ENCODE measurements around the gene GTF2IRD2.
A peak's percentile ranks its signal among the peaks of the same experiment; 100 is the strongest.
"Not testable (repeated sequence)": the region's sequence is repeated elsewhere in the genome, so short reads cannot be mapped to it uniquely, and the experiment has no call there.

GTF2IRD2 gene

DNA sequence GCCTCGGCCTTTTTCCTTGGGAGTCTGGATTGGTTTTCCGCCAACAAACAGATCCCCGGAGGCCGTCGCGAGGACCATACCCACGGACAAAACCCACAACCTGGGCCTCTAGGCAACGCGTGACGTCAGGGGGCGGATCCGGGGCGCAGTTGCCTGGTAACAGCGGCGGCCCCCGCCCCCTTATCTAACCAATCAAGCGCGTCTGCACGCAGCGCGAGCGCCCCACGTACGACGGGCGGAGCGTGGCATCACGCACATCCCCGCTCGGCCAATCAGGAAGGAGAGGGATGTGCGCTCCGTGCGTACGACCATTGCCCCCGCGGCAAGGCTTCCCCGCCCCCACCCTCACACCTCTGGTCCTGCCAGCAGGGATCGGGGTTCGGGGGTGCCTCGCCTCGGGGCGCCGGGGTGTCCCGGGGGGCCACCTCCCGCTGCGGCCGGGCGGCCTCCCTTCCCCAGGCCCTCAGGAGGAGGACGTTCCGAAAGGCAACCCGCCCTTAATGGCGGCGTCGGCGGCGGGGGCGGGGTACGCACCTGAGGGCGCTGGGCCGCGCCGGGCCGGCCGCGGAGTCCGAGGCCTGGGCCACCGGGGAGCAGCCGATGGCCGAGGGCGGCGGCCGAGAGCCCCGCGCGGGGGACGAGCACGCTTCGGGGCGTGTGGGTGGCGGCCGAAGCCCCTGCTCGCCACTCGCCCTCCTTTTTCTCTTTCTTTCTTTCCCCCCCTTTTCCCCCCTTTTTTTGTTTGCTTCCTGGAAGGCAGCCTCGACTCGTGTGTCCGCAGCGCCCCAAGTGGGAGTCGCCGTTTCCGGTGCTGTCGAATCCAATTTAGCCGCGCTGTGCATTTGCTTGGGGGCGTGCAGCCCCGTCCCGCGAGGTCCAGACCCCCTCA lies at the start of gene GTF2IRD2:
Gene GTF2IRD2, minus strand, starts transcription at position 773 of the 889 bp plus-strand sequence. CDS start 15,227 bp downstream, outside the sequence.
- DNase-seq, result peak; percentile 70

DNA sequence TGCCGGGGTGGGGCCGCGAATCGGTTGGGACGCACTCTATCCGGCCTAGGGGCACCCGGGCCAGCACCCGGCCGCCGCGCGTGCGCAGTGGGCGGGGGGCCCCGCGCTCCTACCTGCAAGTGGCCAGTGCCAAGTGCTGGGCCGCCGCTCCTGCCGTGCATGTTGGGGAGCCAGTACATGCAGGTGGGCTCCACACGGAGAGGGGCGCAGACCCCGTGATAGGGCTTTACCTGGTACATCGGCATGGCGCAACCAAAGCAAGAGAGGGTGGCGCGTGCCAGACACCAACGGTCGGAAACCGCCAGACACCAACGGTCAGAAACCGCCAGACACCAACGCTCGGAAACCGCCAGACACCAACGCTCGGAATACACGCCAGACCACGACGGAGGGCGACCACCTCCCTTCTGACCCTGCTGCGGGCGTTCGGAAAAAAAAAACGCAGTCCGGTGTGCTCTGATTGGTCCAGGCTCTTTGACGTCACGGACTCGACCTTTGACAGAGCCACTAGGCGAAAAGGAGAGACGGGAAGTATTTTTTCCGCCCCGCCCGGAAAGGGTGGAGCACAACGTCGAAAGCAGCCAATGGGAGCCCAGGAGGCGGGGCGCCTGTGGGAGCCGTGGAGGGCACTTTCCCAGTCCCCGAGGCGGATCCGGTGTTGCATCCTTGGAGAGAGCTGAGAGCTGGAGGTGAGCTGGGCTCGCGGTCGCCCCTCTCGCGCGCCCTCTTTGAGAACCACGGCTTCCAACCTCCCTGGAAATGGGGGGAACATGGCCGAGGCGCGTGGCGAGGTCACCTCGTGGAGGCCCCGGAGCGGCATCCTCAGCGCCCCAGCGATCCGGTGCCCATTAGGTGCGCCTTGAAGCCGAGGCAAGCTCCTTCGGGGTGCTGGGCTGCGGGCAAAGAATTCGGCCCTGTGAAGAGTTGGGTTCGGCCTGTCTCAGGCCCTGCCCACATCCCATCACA lies 39.0 kb upstream of the GTF2IRD2 start:
- DNase-seq, result peak; percentile 84

DNA sequence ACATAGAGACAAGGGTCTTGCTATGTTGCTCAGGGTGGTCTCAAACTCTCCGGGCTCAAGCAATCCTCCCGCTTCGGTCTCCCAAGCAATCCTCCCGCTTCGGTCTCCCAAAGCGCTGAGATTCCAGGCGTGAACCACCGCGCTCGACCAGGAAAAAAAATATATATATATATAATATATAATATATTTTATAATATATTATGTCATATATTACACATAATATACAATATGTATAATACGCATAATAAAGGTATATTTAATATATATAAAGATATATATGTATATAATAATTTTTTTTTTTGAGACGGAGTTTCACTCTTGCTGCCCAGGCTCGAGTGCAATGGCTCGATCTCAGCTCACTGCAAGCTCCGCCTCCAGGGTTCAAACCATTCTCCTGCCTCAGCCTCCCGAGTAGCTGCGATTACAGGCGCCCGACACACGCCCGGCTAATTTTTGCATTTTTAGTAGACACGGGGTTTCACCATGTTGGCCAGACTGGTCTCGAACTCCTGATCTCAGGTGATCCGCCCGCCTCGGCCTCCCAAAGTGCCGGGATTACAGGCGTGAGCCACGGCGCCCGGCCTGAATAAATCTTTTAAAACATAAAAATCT lies 38.2 kb upstream of the GTF2IRD2 start:
- DNase-seq, result not testable (repeated sequence)

DNA sequence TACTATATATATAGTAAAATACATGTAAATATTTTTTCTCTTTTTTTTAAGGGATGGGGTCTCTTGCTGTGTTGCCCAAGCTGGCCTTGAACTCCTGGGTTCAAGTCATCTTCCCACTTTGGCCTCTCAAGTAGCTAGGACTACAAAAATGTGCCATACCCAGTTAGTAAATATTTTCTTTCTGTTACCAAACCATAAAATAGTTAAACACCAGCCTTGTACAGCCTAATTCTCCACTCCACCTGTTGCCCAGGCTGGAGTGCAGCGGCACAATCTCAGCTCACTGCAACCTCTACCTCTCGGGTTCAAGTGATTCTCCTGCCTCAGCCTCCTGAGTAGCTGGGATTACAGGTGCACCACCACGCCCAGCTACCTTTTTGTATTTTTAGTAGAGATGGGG lies 33.9 kb upstream of the GTF2IRD2 start:
- DNase-seq, result not testable (repeated sequence)

DNA sequence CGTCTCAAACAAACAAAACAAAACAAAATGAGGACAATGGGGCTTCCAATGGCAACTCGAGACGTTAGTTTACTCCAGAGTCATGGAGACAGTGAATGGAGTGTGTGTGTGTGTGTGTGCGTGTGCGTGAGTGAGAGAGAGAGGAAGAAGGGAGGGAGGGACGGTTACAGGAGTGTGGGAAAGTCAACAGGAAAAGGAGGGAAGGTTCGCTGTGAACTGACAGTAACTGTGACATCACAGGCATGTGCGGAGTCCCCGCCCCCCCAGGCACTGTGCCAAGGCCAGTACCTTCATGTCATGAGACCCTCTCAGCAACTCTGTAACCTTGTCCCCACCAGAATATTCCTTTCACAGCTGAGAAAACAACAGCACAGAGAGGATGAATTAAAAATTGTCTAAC lies 30.7 kb upstream of the GTF2IRD2 start:
- DNase-seq, result not testable (repeated sequence)

DNA sequence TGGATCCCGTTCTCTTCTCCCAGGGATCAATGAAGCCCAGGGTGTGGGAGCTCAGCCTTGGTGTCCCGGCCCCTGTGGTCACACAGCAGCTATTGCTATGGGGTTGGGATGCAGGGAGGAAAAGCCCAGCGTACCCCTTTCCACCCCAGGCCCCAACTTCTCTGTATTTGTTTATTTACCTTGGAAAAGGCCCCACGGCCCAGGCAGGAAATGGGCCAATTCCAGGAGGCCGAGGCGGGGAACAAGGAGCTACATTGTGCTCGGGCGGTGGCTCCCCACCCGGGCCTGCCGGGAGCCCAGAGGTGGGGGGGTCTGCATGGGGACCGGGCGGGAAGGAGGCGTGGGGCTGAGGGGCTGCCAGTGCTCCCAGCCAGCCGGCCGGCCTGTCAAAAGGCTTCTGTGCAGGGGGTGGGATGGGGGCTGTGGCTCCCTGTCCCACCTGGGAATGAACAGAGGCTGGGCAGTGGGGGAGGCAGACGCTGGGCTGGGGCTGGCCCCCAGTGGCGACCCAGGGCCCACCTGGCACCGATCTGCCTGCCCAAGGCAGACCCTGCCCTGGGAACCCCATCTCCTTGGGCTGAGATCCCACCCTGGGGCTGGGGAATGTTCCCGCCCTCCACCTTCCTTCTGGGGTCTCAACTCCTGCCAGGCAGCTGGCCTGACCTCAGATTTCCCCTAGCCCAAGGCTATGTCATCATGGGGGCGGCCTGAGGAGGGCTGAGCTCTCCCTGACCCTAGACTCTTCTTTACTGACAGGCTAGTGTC lies 23.5 kb upstream of the GTF2IRD2 start:
- not testable (repeated sequence) for DNase-seq

DNA sequence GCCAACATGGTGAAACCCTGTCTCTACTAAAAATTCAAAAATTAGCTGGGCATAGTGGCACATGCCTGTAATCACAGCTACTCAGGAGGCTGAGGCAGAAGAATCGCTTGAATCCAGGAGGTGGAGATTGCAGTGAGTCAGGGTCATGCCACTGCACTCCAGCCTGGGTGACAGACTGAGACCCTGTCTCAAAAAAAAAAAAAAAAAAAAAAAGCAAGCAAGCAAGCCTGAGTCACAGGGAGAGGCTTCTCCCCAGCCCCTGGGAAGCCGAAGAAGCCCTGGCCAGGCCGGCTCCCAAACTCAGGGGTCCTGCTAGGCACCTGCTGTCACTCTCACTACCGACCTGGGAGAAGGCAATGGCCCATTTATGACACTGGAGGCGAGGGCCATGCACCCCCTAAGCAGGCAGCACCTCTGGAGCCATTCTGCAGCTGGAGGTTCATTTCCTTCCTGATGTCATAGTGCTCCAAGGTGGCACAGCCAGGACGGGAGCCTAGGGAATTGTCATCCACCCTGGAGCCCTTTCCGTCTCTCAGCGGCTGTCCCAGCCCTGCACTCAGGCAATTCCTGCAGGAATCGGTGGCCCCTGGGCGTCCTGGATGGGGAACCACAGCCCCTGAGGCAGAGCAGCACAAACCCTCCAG lies 22.8 kb upstream of the GTF2IRD2 start:
- DNase-seq, result not testable (repeated sequence)

DNA sequence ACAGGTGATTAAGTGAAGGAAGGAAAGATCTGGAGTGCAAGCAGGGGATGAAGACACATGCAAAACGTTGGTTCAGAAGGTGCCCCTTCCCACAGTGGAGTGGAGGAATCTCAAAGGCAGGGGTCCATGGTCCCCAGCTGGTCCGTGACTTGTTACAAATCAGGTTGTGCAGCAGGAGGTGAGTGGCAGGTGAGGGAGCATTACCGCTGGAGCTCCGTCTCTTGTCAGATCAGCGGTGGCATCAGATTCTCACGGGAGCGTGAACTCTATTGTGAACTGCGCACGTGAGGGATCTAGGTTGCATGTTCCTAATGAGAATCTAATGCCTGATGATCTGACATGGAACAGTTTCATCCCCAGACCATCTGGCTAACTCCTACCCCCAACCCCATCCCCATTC lies 21.1 kb upstream of the GTF2IRD2 start:
- DNase-seq, result not testable (repeated sequence)

DNA sequence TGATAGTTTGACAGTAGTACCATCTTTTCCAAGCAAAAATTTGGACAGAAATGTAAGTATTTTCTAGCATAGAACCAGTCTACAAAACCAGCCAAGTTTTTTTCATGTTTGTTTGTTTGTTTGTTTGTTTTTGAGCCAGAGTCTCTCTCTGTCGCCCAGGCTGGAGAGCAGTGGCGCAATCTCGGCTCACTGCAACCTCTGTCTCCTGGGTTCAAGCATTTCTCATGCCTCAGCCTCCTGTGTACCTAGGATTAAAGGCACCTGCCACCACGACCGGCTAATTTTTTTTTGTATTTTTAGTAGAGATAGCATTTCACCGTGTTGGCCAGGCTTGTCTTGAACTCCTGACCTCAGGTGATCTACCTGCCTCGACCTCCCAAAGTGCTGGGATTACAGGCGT lies 14.4 kb upstream of the GTF2IRD2 start:
- not testable (repeated sequence) for DNase-seq

DNA sequence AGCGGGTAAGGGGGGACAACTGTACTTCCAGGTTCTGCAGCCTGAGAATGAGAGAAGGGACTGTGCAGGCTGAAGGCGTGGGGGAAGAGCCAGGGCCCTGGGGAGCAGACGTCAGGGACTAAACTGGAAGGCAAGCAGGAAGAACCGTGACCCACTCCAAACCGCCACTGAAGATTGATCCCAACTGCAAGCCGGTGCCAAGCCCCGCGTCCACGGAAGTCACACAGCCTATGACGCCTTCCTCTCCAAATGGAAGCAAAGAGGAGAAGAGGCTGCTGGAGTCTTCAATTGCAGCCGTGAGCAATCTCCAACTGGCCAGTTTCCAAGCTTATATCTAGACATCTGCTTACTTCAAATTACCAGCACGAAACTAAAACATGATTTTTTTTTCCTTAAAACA lies 1.6 kb downstream of the GTF2IRD2 start:
- DNase-seq, result not testable (repeated sequence)

DNA sequence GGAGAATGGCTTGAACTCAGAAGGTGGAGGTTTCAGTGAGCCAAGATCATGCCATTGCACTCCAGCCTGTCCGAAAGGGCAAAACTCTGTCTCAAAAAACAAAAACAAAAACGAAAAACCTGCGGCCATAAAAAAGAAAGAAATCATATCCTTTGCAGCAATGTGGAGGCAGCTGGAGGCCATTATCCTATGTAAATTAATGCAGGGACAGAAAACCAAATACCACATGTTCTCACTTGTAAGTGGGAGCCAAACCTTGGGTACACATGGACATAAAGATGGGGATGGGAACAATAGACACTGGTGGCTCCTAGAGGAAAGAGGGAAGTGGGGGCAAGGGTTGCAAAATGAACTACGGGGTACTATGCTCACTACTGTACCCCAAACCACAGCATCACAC lies 21.0 kb downstream of the GTF2IRD2 start:
- not testable (repeated sequence) for DNase-seq

DNA sequence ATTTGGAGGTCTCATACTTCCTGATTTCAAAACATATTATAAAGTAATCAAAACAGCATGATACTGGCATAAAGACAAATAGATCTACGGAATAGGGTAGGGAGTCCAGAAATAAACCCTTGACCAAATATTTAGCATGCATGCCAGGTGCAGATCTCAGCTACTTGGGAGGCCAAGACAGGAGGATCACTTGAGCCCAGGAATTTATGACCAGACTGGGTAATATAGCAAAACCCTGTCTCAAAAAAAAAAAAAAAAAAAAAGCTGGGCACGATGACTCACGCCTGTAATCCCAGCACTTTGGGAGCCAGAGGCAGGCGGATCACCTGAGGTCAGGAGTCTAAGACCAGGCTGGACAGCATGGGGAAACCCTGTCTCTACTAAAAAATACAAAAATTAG lies 21.4 kb downstream of the GTF2IRD2 start:
- DNase-seq, result not testable (repeated sequence)

DNA sequence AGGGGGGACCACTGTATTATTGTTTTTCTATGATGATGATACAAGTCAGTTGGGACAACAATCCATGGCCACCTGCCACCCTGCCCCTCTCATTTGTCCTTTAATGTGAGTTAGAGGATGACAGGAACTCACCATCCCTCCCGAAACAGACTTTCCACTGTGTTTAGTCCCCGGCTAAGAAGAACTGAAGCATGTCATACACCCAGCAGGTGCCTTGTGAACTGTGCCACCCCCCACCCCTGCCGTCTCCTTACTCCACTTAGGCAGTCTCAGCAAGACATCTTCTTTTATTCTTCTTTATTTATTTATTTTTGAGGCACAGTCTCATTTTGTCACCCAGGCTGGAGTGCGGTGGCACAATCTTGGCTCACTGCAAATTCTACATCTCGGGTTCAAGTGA lies 30.1 kb downstream of the GTF2IRD2 start:
- not testable (repeated sequence) for DNase-seq

DNA sequence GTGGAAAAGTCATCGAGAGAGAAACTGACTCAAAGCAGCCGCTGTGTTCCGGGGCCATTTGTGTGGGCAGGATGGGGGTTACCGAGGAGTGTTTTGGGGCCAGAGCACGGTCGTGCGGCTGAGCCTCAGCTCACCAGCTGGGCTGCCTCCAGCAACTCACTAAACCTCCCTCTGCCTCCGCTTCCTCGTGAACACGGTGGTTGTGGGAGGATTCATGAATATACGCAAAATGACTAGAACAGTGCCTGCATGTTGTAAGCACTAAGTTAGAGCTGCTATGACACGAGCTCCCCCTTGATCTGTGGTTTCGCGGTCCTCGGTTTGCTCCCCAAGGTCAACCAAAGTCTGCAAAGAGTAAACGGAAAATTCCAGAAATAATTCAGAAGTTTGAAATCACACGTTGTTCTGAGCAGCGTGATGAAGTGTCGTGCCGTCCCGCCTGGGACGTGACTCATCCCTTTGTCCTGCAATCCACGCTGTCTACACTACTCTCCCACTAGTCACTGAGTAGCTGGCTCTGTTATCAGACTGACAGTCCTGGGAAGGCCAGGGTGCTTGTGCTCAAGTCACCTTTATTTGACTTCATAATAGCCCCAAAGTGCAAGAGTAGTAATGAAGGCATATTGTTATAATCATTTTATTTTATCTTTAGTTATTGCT lies 31.1 kb downstream of the GTF2IRD2 start:
- not testable (repeated sequence) for DNase-seq

DNA sequence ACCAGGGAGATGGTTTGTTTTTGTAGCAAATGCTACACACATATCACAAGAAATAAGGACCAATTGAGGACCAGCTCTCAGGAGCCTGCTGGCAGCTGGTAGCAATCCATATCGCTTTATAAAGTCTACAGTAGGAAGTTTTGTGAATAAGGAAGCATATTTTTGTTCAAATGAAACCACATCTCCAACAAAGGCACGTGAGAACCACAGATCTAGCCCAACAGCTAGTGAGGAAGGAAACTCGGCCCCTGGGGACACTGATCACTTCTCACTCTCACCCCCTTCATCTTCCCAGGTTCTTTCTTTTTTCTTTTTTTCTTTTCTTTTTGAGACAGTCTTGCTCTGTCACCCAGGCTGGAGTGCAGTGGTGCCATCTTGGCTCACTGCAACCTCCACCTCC lies 35.5 kb downstream of the GTF2IRD2 start:
- DNase-seq, result not testable (repeated sequence)

DNA sequence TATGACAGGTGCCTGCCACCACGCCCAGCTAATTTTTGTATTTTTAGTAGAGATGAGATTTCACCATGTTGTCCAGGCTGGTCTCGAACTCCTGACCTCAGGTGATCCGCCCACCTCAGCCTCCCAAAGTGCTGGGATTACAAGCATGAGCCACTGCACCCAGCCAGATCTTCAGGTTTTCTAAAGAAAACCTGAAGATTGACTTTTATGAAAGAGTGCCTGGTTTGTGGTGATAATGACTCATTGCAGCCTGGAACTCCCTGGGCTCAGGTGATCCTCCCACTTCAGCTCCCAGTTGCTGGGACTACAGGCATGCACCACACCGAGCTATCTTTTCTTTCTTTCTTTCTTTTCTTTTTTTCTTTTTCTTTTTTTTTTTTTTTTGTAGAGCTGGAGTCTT lies 52.8 kb downstream of the GTF2IRD2 start:
- DNase-seq, result peak; percentile 6

DNA sequence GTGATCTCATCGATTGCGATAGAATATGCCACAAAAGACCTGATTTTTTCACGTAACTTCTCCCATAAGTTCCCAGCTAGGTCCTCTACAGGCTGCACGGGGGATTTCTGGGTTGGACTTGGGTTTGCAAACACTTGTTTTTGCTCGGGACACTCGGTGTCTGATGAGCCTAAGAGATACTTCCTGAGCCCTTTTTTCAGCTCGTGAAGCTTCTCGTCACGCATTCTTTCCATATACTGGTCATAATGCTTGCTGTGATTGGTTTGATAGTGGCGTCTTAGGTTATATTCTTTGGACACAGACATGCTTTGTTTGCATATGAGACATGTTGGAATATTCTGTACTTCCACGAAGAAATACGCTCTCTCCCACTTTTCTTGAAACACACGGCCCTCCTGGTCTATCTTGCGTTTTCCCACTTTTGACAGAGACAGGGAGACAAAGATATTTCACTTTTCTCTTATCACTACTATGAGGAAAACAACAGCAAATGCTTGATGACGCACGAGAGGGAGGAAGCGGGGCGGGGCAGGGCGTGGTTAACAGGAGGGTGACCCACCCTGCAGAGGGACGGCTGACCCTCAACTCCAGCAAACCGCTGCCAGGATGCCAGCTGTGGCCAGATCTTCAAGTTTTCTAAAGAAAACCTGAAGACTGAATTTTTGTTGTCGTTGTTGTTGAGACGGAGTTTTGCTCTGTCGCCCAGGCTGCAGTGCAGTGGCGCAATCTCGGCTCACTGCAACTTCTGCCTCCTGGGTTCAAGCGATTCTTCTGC lies 53.4 kb downstream of the GTF2IRD2 start:
- DNase-seq, result not testable (repeated sequence)

DNA sequence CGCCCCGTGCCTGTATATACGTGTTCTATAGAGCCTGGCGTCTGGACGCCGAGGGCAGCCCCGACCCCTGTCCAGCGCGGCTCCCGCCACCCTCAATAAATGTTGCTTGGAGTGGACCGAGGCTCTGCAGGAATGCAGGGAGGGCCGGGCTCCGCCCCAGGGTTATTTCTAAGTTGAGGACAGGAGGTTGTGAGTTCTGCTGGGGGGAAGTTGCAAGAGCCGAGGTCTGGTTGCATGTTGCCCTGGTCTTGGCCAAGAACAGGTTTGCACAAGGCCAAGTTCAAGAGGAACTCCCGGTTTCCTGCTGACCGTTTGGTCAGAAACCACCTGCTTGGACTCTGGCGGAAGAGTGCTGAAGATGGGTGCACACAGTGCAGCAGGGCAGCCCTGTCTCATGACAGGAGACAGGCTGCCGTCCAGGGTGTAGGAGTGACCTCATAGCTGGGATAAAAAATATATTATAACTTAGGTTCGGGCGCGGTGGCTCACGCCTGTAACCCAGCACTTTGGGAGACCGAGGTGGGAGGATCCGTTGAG lies 62.1 kb downstream of the GTF2IRD2 start:
- DNase-seq, result not testable (repeated sequence)

DNA sequence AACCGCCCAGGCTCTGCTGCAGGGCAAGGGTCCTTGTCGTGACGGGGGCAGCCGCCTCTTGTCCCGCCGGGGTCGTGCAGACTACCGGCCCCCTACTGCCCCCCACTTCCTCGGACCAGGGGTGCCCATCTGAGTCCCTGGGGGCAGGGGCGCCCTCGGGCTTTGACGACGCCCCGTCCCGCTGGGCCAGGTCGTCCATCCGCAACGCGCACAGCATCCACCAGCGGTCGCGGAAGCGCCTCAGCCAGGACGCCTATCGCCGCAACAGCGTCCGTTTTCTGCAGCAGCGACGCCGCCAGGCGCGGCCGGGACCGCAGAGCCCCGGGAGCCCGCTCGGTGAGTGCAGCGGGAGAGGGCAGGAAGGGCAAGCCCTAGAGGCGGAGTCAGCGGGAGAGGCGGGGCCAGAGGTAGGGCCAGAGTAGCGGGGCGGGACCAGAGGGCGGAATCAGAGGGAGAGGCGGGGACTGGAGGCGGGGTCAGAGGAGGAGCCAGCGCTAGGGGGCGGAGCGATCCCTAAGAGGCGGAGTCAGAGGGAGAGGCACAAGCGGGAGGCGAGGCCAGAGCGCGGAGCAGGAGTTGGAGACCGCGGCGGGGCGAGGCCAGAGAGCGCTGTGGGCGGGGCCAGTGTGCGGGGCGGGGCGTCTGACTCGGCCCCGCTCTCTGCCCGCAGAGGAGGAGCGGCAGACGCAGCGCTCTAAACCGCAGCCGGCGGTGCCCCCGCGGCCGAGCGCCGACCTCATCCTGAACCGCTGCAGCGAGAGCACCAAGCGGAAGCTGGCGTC lies 62.8 kb downstream of the GTF2IRD2 start:
- DNase-seq, result peak; percentile 94
